ENCODE data around the gene SEC63.

DNA sequence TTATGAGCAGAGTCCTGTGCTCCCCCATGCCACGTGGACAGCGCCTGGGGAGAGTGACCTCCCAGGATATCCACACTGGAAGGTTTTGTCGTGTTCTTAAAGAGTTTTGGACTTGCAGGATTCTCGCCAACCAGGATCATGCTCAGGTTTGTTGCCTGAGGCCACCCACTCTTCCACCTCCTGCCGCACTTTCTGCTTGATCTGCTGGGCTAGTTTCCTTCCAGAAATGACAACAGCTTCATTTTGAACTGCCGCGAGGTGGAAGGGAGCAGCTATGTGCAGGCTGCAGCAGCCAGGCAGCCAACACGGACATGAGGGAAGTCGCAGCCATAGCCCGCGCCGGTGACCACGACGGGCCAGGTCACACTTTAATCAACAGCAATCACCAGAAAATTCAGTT, 27.7 kb upstream of the SEC63 start:
- TF ChIP-seq EZH2 (IDR thresholded peaks at IDR 0.05; ENCODE audit: insufficient read depth, poor library complexity, severe bottlenecking): no peak
- TF ChIP-seq EZH2phosphoT487 (IDR thresholded peaks at IDR 0.05; ENCODE audit: insufficient read depth, low read depth): no peak
